ENCODE data around the gene LETMD1. TPM values are rescaled to one million over a fixed set of nuclear protein-coding genes. Genes with fewer than 3 reads are reported as not detected.

Gene LETMD1
- total and polyA plus RNA-seq, 2 of the 13 experiments (the other 11 are each of a cell fraction or from before 2014, with no cell fraction given): 43.3 to 87.7 TPM

DNA sequence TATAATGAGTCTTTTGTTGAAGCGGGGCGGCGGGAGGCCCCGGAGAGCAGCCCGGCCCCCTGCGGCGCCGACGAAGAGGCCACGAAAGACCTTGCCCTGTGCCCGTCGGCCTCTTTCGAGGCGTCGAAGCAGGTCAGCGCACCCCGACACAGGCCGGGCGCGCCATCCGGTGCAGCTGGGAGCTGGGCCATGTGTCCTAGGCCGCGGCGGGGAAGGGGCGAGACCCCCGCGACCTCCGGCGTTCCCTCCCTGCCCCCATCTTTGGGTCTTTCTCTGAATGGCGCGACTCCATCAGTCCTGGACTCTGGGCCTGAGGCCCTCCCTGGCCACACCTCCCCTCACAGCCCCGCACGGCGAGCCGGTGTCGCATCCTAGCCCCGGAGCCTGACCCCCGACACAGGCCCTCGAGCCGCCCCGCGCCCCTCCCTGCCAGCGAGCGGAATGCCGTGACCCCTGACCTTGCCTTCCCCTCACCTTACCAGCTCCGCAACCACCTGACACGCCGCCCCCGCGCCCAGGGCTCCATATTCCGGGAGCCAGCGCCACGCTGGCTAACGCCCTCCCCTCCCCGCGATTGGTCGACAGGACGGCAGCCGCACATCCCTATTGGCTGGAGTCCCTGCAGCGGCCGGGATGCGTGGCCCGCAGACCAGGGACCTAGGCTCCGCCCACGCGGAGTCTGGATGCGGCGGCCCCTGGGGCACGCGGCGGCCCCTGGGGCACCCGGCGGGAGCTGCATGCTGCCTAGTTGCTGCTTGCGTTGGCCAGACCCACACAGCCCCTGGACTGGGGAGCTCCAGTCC, 22.1 kb upstream of the LETMD1 start, which contains the start of gene SLC11A2 (continued):
- TF ChIP-seq ZNF562 (CRISPR knock-in tag; IDR thresholded peaks at IDR 0.05; ENCODE audit: borderline replicate concordance) (0 out of 2 replicates have a peak, but pooled peaks have one; percentile 19), ETV5 (CRISPR knock-in tag; IDR thresholded peaks at IDR 0.05; ENCODE audit: borderline replicate concordance) (peak; percentile 72), ZNF382 (CRISPR knock-in tag; IDR thresholded peaks at IDR 0.05; ENCODE audit: borderline replicate concordance) (no peak), PCBP1 (IDR thresholded peaks at IDR 0.05; ENCODE audit: borderline replicate concordance, low read depth, low read length) (0 out of 2 replicates have a peak, but pooled peaks have one; percentile 46), ZBTB21 (CRISPR knock-in tag; IDR thresholded peaks at IDR 0.05) (no peak), SMARCC2 (IDR thresholded peaks at IDR 0.05) (no peak), ARNT (IDR thresholded peaks at IDR 0.05) (no peak), ZNF780A (CRISPR knock-in tag; IDR thresholded peaks at IDR 0.05) (peak; percentile 28; the same call in 1 of the 2 replicates), ZNF256 (CRISPR knock-in tag; conservative IDR thresholded peaks at IDR 0.05) (no peak; the same call in 1 of the 2 replicates), ZNF746 (CRISPR knock-in tag; IDR thresholded peaks at IDR 0.05) (0 out of 2 replicates have a peak, but pooled peaks have one; percentile 31), KLF15 (CRISPR knock-in tag; IDR thresholded peaks at IDR 0.05; ENCODE audit: borderline replicate concordance) (peak; percentile 87), ZBTB42 (CRISPR knock-in tag; IDR thresholded peaks at IDR 0.05) (0 out of 2 replicates have a peak, but pooled peaks have one; percentile 80), GLI4 (CRISPR knock-in tag; IDR thresholded peaks at IDR 0.05; ENCODE audit: borderline replicate concordance) (peak; percentile 86; the same call in 1 of the 2 replicates), TAF1 (CRISPR knock-in tag; IDR thresholded peaks at IDR 0.05) (peak; percentile 87), ZSCAN30 (CRISPR knock-in tag; IDR thresholded peaks at IDR 0.05) (no peak), NKX3-1 (CRISPR knock-in tag; IDR thresholded peaks at IDR 0.05) (no peak)
- TF ChIP-seq, protein P1, sequence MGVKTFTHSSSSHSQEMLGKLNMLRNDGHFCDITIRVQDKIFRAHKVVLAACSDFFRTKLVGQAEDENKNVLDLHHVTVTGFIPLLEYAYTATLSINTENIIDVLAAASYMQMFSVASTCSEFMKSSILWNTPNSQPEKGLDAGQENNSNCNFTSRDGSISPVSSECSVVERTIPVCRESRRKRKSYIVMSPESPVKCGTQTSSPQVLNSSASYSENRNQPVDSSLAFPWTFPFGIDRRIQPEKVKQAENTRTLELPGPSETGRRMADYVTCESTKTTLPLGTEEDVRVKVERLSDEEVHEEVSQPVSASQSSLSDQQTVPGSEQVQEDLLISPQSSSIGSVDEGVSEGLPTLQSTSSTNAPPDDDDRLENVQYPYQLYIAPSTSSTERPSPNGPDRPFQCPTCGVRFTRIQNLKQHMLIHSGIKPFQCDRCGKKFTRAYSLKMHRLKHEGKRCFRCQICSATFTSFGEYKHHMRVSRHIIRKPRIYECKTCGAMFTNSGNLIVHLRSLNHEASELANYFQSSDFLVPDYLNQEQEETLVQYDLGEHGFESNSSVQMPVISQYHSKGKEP (CRISPR knock-in tag; IDR thresholded peaks at IDR 0.05): 0 out of 2 replicates have a peak, but pooled peaks have one; percentile 6
- TF ChIP-seq, protein P2, sequence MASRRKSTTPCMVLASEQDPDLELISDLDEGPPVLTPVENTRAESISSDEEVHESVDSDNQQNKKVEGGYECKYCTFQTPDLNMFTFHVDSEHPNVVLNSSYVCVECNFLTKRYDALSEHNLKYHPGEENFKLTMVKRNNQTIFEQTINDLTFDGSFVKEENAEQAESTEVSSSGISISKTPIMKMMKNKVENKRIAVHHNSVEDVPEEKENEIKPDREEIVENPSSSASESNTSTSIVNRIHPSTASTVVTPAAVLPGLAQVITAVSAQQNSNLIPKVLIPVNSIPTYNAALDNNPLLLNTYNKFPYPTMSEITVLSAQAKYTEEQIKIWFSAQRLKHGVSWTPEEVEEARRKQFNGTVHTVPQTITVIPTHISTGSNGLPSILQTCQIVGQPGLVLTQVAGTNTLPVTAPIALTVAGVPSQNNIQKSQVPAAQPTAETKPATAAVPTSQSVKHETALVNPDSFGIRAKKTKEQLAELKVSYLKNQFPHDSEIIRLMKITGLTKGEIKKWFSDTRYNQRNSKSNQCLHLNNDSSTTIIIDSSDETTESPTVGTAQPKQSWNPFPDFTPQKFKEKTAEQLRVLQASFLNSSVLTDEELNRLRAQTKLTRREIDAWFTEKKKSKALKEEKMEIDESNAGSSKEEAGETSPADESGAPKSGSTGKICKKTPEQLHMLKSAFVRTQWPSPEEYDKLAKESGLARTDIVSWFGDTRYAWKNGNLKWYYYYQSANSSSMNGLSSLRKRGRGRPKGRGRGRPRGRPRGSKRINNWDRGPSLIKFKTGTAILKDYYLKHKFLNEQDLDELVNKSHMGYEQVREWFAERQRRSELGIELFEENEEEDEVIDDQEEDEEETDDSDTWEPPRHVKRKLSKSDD (CRISPR knock-in tag; IDR thresholded peaks at IDR 0.05; ENCODE audit: low read depth): 0 out of 2 replicates have a peak, but pooled peaks have one; percentile 20
- TF ChIP-seq, protein P3, sequence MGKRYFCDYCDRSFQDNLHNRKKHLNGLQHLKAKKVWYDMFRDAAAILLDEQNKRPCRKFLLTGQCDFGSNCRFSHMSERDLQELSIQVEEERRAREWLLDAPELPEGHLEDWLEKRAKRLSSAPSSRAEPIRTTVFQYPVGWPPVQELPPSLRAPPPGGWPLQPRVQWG (CRISPR knock-in tag; IDR thresholded peaks at IDR 0.05; ENCODE audit: borderline replicate concordance, low read depth): no peak
- TF ChIP-seq, protein P4, sequence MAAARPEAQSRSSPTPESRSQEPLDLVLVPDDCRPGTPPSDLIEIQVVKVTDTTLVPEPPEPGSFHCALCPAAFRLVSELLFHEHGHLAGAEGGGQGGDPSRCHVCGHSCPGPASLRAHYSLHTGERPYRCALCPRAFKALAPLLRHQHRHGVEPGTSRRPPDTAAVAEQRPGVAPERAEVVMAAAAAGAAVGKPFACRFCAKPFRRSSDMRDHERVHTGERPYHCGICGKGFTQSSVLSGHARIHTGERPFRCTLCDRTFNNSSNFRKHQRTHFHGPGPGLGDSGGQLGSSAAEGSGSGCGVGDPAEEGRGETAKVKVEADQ (CRISPR knock-in tag; IDR thresholded peaks at IDR 0.05; ENCODE audit: borderline replicate concordance): peak; percentile 95; the same call in 1 of the 2 replicates
- TF ChIP-seq, protein P5, sequence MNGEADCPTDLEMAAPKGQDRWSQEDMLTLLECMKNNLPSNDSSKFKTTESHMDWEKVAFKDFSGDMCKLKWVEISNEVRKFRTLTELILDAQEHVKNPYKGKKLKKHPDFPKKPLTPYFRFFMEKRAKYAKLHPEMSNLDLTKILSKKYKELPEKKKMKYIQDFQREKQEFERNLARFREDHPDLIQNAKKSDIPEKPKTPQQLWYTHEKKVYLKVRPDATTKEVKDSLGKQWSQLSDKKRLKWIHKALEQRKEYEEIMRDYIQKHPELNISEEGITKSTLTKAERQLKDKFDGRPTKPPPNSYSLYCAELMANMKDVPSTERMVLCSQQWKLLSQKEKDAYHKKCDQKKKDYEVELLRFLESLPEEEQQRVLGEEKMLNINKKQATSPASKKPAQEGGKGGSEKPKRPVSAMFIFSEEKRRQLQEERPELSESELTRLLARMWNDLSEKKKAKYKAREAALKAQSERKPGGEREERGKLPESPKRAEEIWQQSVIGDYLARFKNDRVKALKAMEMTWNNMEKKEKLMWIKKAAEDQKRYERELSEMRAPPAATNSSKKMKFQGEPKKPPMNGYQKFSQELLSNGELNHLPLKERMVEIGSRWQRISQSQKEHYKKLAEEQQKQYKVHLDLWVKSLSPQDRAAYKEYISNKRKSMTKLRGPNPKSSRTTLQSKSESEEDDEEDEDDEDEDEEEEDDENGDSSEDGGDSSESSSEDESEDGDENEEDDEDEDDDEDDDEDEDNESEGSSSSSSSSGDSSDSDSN (CRISPR knock-in tag; IDR thresholded peaks at IDR 0.05): peak; percentile 97
